IMR-90 (cell line): Measurements from ENCODE around the gene ATRNL1. TPM values are rescaled to one million over a fixed set of nuclear protein-coding genes. Genes with fewer than 3 reads are reported as not detected.

Experiments used
- ATAC-seq: fragments of 200-7000 bp; cut with Tn5 transposase; 2 replicates; pipeline ENCODE4 v1.9.1; 2020; ENCODE audit warnings: low read depth, mild to moderate bottlenecking, moderate library complexity
- BruUV-seq: library from RNA; stranded (reverse); fragments of 400-500 nt; replicated peaks from 2 replicates; lab custom pipeline; 2021; lab: Mats Ljungman, UMichigan
- CTCF ChIA-PET: fragments of 300-600 bp; formaldehyde crosslinking; extraction: SDS; loops from one replicate; lab custom pipeline; 2021; ENCODE audit warnings: antibody characterized with exemption; lab: Yijun Ruan, JAX
- POLR2A ChIA-PET: fragments of 300-600 bp; sonication (Branson Sonifier 250); formaldehyde crosslinking; loops from one replicate; lab custom pipeline; 2022; ENCODE audit warnings: antibody characterized with exemption; ENCODE audit not compliant: unreplicated experiment; lab: Charles Lee
- DNase-seq: peaks from one replicate; pipeline ENCODE4 v3.0.0; 2013
- H2AFZ ChIP-seq: replicated peaks from 2 replicates; pipeline ENCODE3; 2013; ENCODE audit warnings: low read length, mild to moderate bottlenecking; ENCODE audit not compliant: poor library complexity
- H2AK5ac ChIP-seq: 2 replicates; pipeline ENCODE4 v1.6.1; 2013; ENCODE audit warnings: low read depth, low read length, inconsistent platforms
- H2AK9ac ChIP-seq: replicated peaks from 2 replicates; pipeline ENCODE3; 2013; ENCODE audit warnings: mild to moderate bottlenecking, low read depth, low read length, moderate library complexity; ENCODE audit not compliant: poor library complexity
- H2BK120ac ChIP-seq: 2 replicates; pipeline ENCODE4 v1.6.1; 2013; ENCODE audit warnings: low read depth, low read length, inconsistent platforms
- H2BK15ac ChIP-seq: 3 replicates; pipeline ENCODE4 v1.6.1; 2013; ENCODE audit warnings: low read depth, low read length, inconsistent platforms
- H2BK20ac ChIP-seq: 2 replicates; pipeline ENCODE4 v1.6.1; 2013; ENCODE audit warnings: low read depth, mild to moderate bottlenecking, inconsistent platforms, low read length, moderate library complexity
- H2BK5ac ChIP-seq: 2 replicates; pipeline ENCODE4 v1.6.1; 2013; ENCODE audit warnings: mild to moderate bottlenecking, low read depth, low read length, inconsistent platforms; ENCODE audit not compliant: poor library complexity, severe bottlenecking
- H3K14ac ChIP-seq: replicated peaks from 2 replicates; pipeline ENCODE4 v1.6.1; 2013; ENCODE audit warnings: low read depth, low read length, inconsistent platforms
- H3K18ac ChIP-seq: 2 replicates; pipeline ENCODE4 v1.6.1; 2013; ENCODE audit warnings: low read depth, low read length, control low read depth
- H3K23ac ChIP-seq: 2 replicates; pipeline ENCODE4 v1.6.1; 2013; ENCODE audit warnings: low read depth, low read length, inconsistent platforms
- H3K27ac ChIP-seq: 2 replicates; pipeline ENCODE4 v1.5.1; 2013; ENCODE audit warnings: mild to moderate bottlenecking, control low read depth, low read length; ENCODE audit not compliant: insufficient read depth
- H3K27me3 ChIP-seq: 2 replicates; pipeline ENCODE4 v1.6.1; 2013; ENCODE audit warnings: low read length; ENCODE audit not compliant: control insufficient read depth, insufficient read depth
- H3K36me3 ChIP-seq: 2 replicates; pipeline ENCODE4 v1.6.1; 2013; ENCODE audit warnings: low read length, mixed read lengths; ENCODE audit not compliant: control insufficient read depth, insufficient read depth
- H3K4ac ChIP-seq: 2 replicates; pipeline ENCODE4 v1.6.1; 2013; ENCODE audit warnings: low read depth, low read length, inconsistent platforms
- H3K4me1 ChIP-seq: 2 replicates; pipeline ENCODE4 v1.6.1; 2013; ENCODE audit warnings: low read length, mixed read lengths; ENCODE audit not compliant: control insufficient read depth, insufficient read depth
- H3K4me2 ChIP-seq: 2 replicates; pipeline ENCODE4 v1.6.1; 2013; ENCODE audit warnings: low read depth, mild to moderate bottlenecking, control low read depth, low read length, moderate library complexity
- H3K4me3 ChIP-seq: 2 replicates; pipeline ENCODE4 v1.5.1; 2013; ENCODE audit warnings: low read depth, mild to moderate bottlenecking, control low read depth, low read length, moderate library complexity; ENCODE audit not compliant: insufficient read depth
- H3K56ac ChIP-seq: 2 replicates; pipeline ENCODE4 v1.6.1; 2013; ENCODE audit warnings: low read length, inconsistent platforms; ENCODE audit not compliant: insufficient read depth; ENCODE audit errors: extremely low read depth
- H3K79me1 ChIP-seq, 2 experiments: 2 replicates each; pipeline ENCODE4 v1.6.1; 2013; ENCODE audit warnings: low read length in 2 of 2, inconsistent platforms in 1 of 2, low read depth in 1 of 2
- H3K9ac ChIP-seq: 2 replicates; pipeline ENCODE4 v1.6.1; 2013; ENCODE audit warnings: low read depth, low read length, control low read depth
- H3K9me1 ChIP-seq: 2 replicates; pipeline ENCODE4 v1.6.1; 2013; ENCODE audit warnings: low read length, inconsistent platforms; ENCODE audit not compliant: insufficient read depth
- H3K9me3 ChIP-seq: 2 replicates; pipeline ENCODE4 v1.6.1; 2013; ENCODE audit warnings: low read length; ENCODE audit not compliant: control insufficient read depth, insufficient read depth
- H4K20me1 ChIP-seq: 2 replicates; pipeline ENCODE4 v1.6.1; 2013; ENCODE audit warnings: low read length, inconsistent platforms; ENCODE audit not compliant: insufficient read depth
- H4K5ac ChIP-seq: 2 replicates; pipeline ENCODE4 v1.6.1; 2013; ENCODE audit warnings: mild to moderate bottlenecking, low read depth, low read length, control low read depth
- H4K8ac ChIP-seq, 2 experiments: 2 replicates each; pipeline ENCODE4 v1.6.1; 2013; ENCODE audit warnings: low read depth in 2 of 2, low read length in 2 of 2, control low read depth in 1 of 2, inconsistent platforms in 1 of 2
- H4K91ac ChIP-seq: 2 replicates; pipeline ENCODE4 v1.6.1; 2013; ENCODE audit warnings: low read depth, low read length, inconsistent platforms; ENCODE audit not compliant: insufficient read depth
- MAFK ChIP-seq: IDR thresholded peaks from 2 replicates; pipeline ENCODE4 v1.6.1; 2012; ENCODE audit warnings: low read depth, low read length, improper control_type of control experiment
- WGBS, 2 experiments: methylation state at CpG; one replicate each; pipeline versions ENCODE4 v1.1.5 to v1.1.7; 2013; ENCODE audit warnings: missing lambda C conversion rate in 2 of 2; ENCODE audit not compliant: insufficient read length in 1 of 2; ENCODE audit errors: extremely low coverage in 2 of 2; 5-methylcytosine and 5-hydroxymethylcytosine counted together
- dilution Hi-C: fragments of 300-500 bp; cut with HindIII; formaldehyde crosslinking; loops from one replicate; pipeline ENCODE4 v1.14.3; 2018; ENCODE audit warnings: low sequenced_read_pairs; ENCODE audit not compliant: unreplicated experiment
- in situ Hi-C: fragments of 300-500 bp; cut with MboI; formaldehyde crosslinking; loops from 3 replicates; pipeline ENCODE4 v1.14.3; 2019; ENCODE audit warnings: low sequenced_read_pairs, inconsistent platforms, mixed read lengths
- intact Hi-C: fragments of 100-400 bp; cut with micrococcal nuclease; formaldehyde crosslinking; loops from 2 replicates; pipeline ENCODE4 v1.10.0; 2022
- polyA plus RNA-seq, 3 experiments: library from polyadenylated mRNA; depleted of rRNA; stranded (reverse); fragments of >200 nt; gene quantifications; 2 replicates each; pipeline ENCODE4 v1.2.3, GENCODE V29; 2012; ENCODE audit warnings: low replicate concordance in 1 of 3
- total RNA-seq: library from RNA; depleted of rRNA; stranded (reverse); fragments of >200 nt; gene quantifications from 2 replicates; pipeline ENCODE4 v1.2.3, GENCODE V29; 2012

The ATRNL1 gene
- total and polyA plus RNA-seq, 2 of the 4 experiments (the other 2 are of a cell fraction) = 0.18 to 0.19 TPM

- H3K18ac ChIP-seq = no peak overlapping the region
- no peaks in the 10 kb centered on the region for H3K9me1 ChIP-seq
- H3K4me1 ChIP-seq = no peaks in the 10 kb centered on the region; the same call in 1 of the 2 replicates
- H3K79me1 ChIP-seq = no peaks in the 10 kb centered on the region
- H3K9me3 ChIP-seq = no peaks in the 10 kb centered on the region
- no peak overlapping the region for H3K4me2 ChIP-seq
- no peak overlapping the region for H4K5ac ChIP-seq
- no peak overlapping the region for H2AFZ ChIP-seq
- no peak overlapping the region for H2BK5ac ChIP-seq
- H3K4me3 ChIP-seq = no peak overlapping the region
- H4K8ac ChIP-seq = no peak overlapping the region
- no peak overlapping the region for H2BK20ac ChIP-seq
- 0% methylated on average over 1 of the region's 3 CpGs; no CpG with 5 or more reads in 1 of the 2 experiments for WGBS, 2 experiments
- H4K91ac ChIP-seq = no peak overlapping the region
- H2AK9ac ChIP-seq = no peak overlapping the region
- no peak overlapping the region for H3K14ac ChIP-seq
- H2AK5ac ChIP-seq = no peak overlapping the region
- H4K20me1 ChIP-seq = no peaks in the 10 kb centered on the region
- ATAC-seq (no peak; the same call in 1 of the 2 replicates), DNase-seq (no peak)
- no peaks in the 10 kb centered on the region for H3K36me3 ChIP-seq
- H3K23ac ChIP-seq = no peak overlapping the region
- no peak overlapping the region for H3K9ac ChIP-seq
- TF ChIP-seq MAFK = no peak
- H3K56ac ChIP-seq = no peak overlapping the region
- no peak overlapping the region for H3K27ac ChIP-seq
- no peak overlapping the region for H2BK120ac ChIP-seq
- no TSS peak for BruUV-seq
- dilution Hi-C loops (no loop called here), in situ Hi-C loops (no loop called here), intact Hi-C loops (no loop called here)
- H3K4ac ChIP-seq = no peak overlapping the region
- H3K27me3 ChIP-seq = no peaks in the 10 kb centered on the region
- H2BK15ac ChIP-seq = no peak overlapping the region
- ChIA-PET CTCF (interaction anchor here (0.7 to 0.9 kb wide), 2 partner anchors 15 to 43 kb away, joined by 3 read pairs; no protein-coding TSS in a partner anchor), POLR2A (no interaction called here)
Observed at GRCh38 chr10:115844591-115844990, 751.4 kb downstream of the ATRNL1 start.
